ENCODE measurements around the gene PTPRM.

PTPRM gene

DNA sequence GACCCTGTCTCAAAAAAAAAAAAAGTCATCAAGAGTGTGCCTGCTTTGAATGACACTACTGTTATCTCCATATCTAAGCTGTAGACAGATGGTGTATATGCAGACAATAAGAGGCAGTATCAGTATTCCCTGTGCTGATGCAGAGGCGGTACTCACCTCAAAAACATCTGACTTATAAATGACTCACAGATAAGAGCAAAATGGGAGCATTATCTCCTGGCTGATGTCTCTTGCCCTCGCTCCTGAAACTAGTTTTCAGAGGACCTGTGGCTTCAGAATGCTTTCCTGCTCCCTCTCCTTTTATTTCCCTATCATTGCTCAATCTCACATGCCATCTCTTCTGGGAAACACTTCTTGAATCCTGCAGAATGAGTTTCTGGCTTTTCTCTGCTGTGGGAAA is 289.6 kb downstream of the PTPRM start:
- no peak for DNase-seq (ENCODE audit: low spot score)

DNA sequence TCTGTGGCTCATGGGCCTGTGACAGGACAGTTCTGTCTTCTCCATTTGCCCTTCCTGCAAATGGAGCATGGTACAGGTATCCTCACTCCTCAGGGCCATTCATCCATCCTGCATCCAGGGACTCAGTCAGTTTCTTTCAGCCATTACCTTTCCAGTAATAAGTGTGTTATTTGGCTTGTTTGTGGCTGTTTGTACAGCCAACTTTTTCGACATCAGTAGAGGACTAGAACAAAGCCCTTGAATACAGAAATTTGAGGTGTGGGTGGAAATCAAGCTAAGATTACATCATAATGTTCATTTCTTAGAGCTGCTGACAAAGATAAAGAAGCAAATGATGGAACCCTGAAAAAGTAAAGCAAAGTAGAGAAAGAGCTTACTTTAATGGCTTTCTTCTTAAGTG is 290.4 kb downstream of the PTPRM start:
- DNase-seq (ENCODE audit: low spot score) = no peak

GRCh38 chr18:7859122-7859521 is 292.0 kb downstream of the PTPRM start:
- no peak for DNase-seq (ENCODE audit: low spot score)

DNA sequence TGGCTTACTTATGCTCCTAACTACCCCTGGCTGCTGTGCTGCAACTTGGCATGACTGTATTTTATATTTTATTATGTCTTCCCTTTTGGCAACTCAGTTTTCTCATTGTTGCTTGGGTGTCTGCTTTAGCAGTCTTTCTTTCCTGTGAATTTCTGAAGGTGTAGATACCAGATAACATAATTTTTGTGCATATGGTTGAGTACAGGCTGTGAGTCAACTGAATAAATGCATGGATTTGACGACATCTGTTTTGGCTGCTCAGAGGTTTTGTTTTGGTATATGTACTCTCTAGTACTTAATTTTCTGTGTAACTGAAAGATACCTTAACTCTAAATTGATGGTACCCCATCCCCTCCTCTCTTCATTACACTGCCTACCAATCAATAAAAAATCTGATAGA is 303.1 kb downstream of the PTPRM start:
- no peak for DNase-seq (ENCODE audit: low spot score)

DNA sequence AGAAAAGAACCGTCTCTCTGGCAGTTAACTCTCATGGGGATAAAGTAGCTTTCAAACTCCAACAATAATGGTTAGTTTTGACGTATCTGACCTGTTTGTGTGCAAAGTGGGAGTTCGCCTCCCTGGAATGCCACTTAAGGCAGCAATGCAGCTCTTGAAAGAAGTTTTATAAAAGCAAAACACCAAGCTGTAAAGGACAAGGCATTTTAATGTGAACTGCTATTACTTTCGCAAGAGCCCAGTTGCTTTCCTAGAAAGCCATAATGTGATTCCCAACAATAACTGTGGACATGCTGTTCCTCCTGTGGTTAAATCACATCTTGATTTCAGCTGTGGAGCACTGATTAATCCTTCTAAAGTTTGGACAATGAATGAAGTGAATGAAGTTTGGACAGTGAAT is 303.7 kb downstream of the PTPRM start:
- no peak for DNase-seq (ENCODE audit: low spot score)

DNA sequence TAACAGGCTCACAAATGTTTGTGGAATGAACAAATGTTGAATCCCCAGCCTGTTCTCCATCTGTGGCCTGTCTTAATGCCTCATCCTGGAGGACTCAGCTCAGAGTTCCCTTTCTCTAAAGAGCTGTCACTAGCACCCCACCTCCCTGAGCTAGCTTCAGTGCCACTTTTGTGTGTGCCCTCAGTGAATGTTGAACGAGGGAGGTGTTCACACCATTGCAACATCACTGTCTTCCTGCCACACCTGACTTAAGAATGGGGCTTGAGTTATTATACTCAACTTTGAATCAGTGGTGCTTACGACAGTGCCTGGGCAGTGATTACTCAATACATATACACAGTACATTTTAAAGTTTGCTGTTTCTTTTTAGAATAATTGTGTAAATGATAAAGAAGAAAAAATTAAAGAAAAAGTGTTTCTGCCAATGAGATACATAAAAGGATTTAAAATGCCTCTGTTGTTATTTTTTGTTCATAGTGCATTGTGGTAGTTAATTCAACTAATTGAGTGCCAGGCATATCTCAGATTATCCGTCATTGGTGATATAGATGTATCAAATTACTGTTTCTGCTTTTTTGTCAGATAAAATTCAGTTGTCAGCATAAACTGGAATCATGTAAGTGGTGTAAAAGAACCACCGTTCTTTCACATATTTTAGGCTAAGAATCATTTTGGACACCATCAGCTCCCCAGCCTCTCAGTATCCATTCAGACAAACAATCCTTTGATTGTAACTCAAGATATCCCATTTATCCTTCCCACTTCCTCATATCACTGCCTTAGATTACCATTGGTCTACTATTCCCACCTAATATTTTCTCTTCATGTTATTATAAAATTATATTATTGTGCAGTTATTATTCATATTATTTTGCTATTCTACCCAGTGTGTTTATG is 304.7 kb downstream of the PTPRM start:
- DNase-seq (ENCODE audit: low spot score) = no peak

DNA sequence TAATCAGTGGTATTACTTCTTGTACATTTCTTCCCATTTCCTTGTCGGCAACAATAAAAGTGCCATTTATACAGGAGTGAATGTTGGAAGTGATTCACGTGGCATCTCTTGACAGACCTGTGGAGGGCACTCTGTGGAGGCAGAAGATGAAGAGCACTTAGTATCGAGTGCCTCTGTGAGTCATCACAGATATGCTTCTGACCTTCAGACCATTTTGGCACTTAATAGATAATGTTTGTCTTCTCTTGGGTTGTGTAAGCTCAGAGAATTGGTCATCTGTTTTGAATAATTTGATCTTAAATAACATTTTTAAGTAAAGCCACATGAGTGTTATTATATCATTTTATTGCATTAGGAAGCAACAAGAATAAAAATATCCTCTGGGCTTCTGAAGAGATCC is 305.5 kb downstream of the PTPRM start:
- DNase-seq (ENCODE audit: low spot score) = no peak

GRCh38 chr18:7873316-7873715 is 306.2 kb downstream of the PTPRM start:
- DNase-seq (ENCODE audit: low spot score) = no peak

- DNase-seq (ENCODE audit: low spot score) = no peak
These were observed 309.4 kb downstream of the PTPRM start for GRCh38 chr18:7876354-7877104.

- no peak for DNase-seq (ENCODE audit: low spot score)
These were observed 310.5 kb downstream of the PTPRM start for GRCh38 chr18:7877609-7878008.

GRCh38 chr18:7878265-7879211 is 311.4 kb downstream of the PTPRM start:
- no peak for DNase-seq (ENCODE audit: low spot score)

- DNase-seq (ENCODE audit: low spot score) = no peak
These were observed 312.6 kb downstream of the PTPRM start for GRCh38 chr18:7879717-7880116.

- no peak for DNase-seq (ENCODE audit: low spot score)
These were observed 318.7 kb downstream of the PTPRM start for GRCh38 chr18:7885865-7886264.

- no peak for DNase-seq (ENCODE audit: low spot score)
These were observed 319.3 kb downstream of the PTPRM start for GRCh38 chr18:7886436-7886835.

DNA sequence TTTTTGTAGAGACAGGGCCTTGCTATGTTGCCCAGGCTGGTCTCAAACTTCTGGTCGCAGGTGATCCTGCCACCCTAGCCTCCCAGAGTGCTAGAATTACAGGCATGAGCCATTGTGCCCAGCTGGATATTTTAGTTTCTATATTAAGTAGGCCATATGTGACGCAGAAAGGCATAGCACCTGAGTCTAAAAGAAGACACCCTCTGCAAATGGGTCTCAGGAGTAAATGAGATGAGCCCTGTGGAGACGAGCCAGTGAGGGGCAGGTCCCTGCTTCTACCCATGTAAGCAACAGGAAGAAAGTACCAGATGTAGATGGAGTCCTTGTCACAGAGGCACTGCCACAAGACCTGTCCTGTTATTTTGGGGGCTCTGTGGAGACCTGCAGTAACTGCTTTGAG is 322.4 kb downstream of the PTPRM start:
- DNase-seq (ENCODE audit: low spot score) = no peak

- no peak for DNase-seq (ENCODE audit: low spot score)
These were observed 323.0 kb downstream of the PTPRM start for GRCh38 chr18:7890075-7890474.

DNA sequence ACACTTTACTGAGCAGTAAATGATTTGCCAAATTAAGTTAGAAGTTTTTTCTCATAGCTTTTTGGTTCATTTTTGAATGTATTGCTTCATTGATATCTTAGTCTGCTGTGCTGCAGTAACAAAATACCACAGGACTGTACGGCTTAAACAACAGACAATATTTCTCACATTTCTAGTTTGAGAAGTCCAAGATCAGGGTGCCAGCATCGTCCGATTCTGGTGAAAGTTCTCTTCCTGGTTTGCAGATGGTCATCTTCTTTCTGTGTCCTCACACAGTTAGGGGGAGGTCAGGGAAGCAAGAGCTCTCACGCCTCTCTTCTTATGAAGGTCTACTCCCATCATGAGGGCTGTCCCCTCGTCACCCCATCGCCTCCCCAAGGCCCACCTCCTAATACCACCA is 325.4 kb downstream of the PTPRM start:
- no peak for DNase-seq (ENCODE audit: low spot score)

DNA sequence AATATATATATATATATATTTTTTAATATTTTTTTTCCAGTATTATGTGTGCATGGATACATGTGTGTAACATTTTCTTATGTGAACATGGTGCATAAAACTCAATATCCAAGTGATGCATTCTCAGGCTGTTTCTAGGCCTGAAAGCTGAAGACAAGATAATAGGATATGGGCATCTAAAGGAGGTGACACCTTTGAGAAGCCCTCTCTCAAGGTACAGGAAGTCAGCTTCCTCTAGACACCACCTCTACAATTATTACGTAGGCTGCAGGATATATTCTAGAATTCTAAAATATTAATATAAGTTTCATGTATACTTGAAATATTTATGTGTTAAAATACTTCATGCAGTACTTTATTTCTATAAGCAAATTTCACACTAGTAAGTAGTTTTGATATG is 327.5 kb downstream of the PTPRM start:
- no peak for DNase-seq (ENCODE audit: low spot score)

- no peak for DNase-seq (ENCODE audit: low spot score)
These were observed 328.2 kb downstream of the PTPRM start for GRCh38 chr18:7895346-7895745.

DNA sequence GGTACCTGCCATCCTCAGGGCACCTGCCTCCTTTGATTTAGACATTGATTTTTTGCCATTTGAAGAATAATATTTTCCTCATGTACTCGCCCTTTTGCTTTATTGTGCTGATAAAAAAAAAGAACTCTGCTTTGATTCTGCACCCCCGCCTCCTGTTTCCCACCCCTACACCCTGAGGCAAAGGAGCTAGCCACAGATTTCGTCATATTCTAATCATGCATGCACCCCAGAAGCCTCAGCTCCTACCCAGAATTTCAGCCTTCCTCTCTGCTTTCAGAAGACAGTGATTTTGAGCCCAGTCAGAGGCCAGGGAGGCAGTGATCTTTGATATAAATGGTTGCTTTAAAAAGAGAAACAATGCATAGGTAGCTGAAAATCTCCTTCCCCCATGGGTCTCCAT is 329.0 kb downstream of the PTPRM start:
- no peak for DNase-seq (ENCODE audit: low spot score)

DNA sequence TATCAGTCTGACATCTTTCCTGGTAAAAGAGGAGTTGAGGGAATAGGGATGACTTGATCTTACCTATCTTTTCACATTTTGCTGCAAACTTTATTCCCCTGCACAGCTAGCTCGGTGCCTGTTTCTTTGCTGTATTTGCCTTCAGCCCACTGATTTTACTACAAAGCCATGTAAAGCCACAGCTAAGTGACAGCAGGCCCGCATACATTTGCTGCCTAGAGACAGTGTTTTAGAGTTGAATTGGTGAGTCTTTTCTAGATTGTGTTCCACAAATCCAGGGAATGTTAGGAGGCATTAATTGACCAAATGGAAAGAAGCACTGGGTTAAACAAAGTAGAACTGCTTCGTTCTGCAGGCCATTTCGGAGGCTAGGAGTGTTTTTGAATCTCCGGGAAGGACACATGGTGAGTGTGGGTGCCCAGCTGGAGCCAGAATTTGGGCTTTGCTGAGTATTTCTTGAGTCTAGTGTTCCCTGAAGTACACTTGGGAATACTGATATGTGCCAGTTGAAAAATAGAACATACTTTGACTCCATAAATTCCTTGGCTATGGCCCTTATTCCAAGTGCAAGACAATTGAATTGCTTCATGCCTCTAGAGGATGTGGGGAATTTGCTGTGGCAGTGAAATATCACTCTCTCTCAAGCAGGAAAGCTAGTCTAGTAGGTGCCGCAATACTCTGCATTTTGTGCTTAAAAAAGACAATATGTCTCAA is 329.8 kb downstream of the PTPRM start:
- DNase-seq (ENCODE audit: low spot score) = no peak

- no peak for DNase-seq (ENCODE audit: low spot score)
These were observed 331.1 kb downstream of the PTPRM start for GRCh38 chr18:7898181-7898580.

All from hepatic stellate cell (primary cell).